Heart left ventricle (tissue), 13 donors: ENCODE measurements around the gene DIS3L2.

Source experiments
- POLR2A ChIP-seq, 2 donors: fragments of 450-650 bp; IDR thresholded peaks; one replicate each; pipeline ENCODE4 v1.6.1; 2017; ENCODE audit warnings: antibody characterized with exemption in 2 of 2, mild to moderate bottlenecking in 2 of 2, moderate library complexity in 2 of 2
- TF ChIP-seq, protein P1 (sequence below), 12 donors: fragments of 200-600 bp; sonication (generic) in 4 of 12; IDR thresholded peaks; one replicate each; pipeline versions ENCODE4 v1.5.0 to v1.8.0; 2018 to 2022; ENCODE audit warnings: antibody characterized with exemption in 12 of 12, mild to moderate bottlenecking in 5 of 12
- donor health status: ischemic (EF 13 %, LVEDD 7.1; RV severe dilation, severe dysfunction).
- donor health status: DM: no; HTN: yes; CAD: no.
- donor health status: DM: no; HTN: no; CAD: no.
- donor health status: ischemic (EF 25% LVEDD 6.9; RV normal size, moderate dysfunction).
- donor health status: ischemic (EF 25% LVEDD 5.7; RV mildly dilated, moderate dysfunction).
- donor health status: ischemic (EF 35%, LVEDD 5.7; RV mildly dilated, moderate dysfunction).
- donor health status: nonischemic (EF 11% LVEDD 7.7; RV severe dilation, severe dysfunction).
- donor health status: DM: yes; HTN: yes; CAD: no.
- donor health status: PGD.
- donor health status: ischemic (EF 29% LVEDD 5.4; RV normal size, mild dysfunction).
- donor health status: nonischemic (EF 23%, LVEDD 6.1; RV moderate dilation, normal function).

DNA sequence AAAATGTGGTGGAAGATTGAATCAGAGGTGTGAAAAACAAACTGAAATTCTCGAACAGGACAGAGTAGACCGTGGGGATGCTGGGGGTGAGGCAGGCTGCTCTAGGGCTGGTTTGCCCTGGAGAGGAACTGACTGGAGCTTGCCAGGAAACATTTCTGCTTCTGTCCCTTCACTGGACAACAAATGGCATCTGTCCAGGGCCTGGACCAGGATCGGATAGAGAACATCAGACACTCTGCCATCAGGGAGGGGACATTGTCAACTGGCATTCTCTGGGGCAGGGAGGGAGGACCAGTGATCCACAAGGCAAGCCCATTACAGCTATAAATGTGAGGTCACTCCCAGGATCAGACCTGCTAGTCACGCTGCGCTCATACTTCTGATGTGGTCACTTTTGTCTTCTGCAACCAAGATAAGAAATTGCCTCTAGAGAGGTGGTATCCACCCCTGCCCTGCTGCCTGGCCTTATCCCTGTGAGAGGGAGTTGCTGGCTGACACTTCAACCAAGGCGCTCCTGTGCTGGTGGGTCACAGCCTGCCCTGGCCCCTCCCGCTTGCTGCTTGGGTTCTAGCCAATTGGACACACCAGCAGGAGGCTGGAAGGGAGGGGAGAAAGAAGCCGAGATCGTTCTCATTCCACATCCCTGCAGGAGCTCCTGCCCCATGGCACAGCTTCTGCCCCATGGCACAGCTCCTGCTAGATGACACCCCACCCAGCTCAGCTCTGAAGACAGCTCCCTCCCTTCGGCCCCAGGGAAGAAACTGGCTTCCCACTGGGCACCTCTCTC lies 44.0 kb upstream of the DIS3L2 start:
- TF ChIP-seq, protein P1, sequence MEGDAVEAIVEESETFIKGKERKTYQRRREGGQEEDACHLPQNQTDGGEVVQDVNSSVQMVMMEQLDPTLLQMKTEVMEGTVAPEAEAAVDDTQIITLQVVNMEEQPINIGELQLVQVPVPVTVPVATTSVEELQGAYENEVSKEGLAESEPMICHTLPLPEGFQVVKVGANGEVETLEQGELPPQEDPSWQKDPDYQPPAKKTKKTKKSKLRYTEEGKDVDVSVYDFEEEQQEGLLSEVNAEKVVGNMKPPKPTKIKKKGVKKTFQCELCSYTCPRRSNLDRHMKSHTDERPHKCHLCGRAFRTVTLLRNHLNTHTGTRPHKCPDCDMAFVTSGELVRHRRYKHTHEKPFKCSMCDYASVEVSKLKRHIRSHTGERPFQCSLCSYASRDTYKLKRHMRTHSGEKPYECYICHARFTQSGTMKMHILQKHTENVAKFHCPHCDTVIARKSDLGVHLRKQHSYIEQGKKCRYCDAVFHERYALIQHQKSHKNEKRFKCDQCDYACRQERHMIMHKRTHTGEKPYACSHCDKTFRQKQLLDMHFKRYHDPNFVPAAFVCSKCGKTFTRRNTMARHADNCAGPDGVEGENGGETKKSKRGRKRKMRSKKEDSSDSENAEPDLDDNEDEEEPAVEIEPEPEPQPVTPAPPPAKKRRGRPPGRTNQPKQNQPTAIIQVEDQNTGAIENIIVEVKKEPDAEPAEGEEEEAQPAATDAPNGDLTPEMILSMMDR (IDR thresholded peaks at IDR 0.05) = no peak
- TF ChIP-seq POLR2A (IDR thresholded peaks at IDR 0.05) = no peak
